Right atrium auricular region (tissue), 2 donors: ENCODE results near the gene SV2B. TPM values are rescaled to one million over a fixed set of nuclear protein-coding genes. Genes with fewer than 3 reads are reported as not detected.

ENCODE experiments used
- DNase-seq: peaks from one replicate; pipeline ENCODE4 v3.0.0-alpha.2; 2019; ENCODE audit warnings: low spot score
- H3K27ac ChIP-seq, 2 donors: fragments of 200-600 bp; sonication (generic); 1 replicate in 1 of 2; 2 replicates in 1 of 2; pipeline ENCODE4 v1.5.1; 2016 to 2019
- H3K27me3 ChIP-seq, 2 donors: fragments of 200-600 bp; sonication (generic); one replicate each; pipeline versions ENCODE4 v1.5.1 to v1.6.0; 2017 to 2019
- H3K36me3 ChIP-seq: fragments of 200-600 bp; sonication (generic); one replicate; pipeline ENCODE4 v1.5.1; 2016
- H3K4me1 ChIP-seq, 2 donors: fragments of 200-600 bp; sonication (generic); one replicate each; pipeline versions ENCODE4 v1.5.1 to v1.6.0; 2017 to 2019
- H3K4me3 ChIP-seq, 2 donors: fragments of 200-600 bp; sonication (generic); 1 replicate in 1 of 2; 2 replicates in 1 of 2; pipeline ENCODE4 v1.5.1; 2017 to 2019; ENCODE audit warnings: mild to moderate bottlenecking in 1 of 2, moderate library complexity in 1 of 2
- H3K9me3 ChIP-seq, 2 donors: fragments of 200-600 bp; sonication (generic); one replicate each; pipeline ENCODE4 v1.5.1; 2019
- CTCF ChIP-seq, 2 donors: fragments of 200-600 bp; sonication (generic); IDR thresholded peaks; one replicate each; pipeline ENCODE4 v1.5.1; 2019; ENCODE audit warnings: antibody characterized with exemption in 2 of 2
- total RNA-seq, 2 donors: library from RNA; depleted of rRNA; stranded (reverse); fragments of >200 nt; gene quantifications; one replicate each; pipeline ENCODE4 v1.1.0, GENCODE V29; 2016

SV2B gene
- total RNA-seq, 2 donors from 2014 or later = 0.24 to 0.56 TPM

- peaks cover 0 to 10% of the 10 kb centered on the region in 2 donors for H3K9me3 ChIP-seq
- no peaks in the 10 kb centered on the region for H3K36me3 ChIP-seq
- H3K4me1 ChIP-seq = no peaks in the 10 kb centered on the region
- H3K4me3 ChIP-seq = no peak overlapping the region
- H3K27ac ChIP-seq = no peak overlapping the region
- DNase-seq = no peak
- no peaks in the 10 kb centered on the region for H3K27me3 ChIP-seq
- TF ChIP-seq CTCF (IDR thresholded peaks at IDR 0.05) = peak in 1 of 2 donors; percentile 52
Observed at GRCh38 chr15:91142106-91142744, 42.2 kb downstream of the SV2B start.

DNA sequence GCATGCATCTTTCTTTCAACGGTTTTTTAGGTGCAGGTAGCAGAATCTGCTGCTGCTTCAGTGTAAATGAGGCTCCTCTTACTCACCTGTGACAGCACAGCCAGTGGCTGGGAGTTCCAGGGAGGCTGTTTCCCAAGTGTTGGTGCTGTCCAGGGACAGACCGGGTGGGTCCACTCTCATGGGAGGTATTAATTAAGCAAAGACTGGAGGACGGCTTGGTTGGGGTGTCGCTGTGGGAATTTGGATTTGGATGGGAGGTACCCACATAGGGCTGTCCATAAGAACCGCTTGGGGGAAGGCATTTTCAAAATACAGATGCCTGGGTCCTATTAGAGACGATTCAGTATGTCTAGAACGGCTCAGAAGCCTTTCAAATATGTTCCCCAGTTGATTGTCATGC is 42.9 kb downstream of the SV2B start:
- Histone ChIP-seq H3K4me3 (no peak overlapping the region), H3K9me3 (peaks cover 0 to 9% of the 10 kb centered on the region in 2 donors)

DNA sequence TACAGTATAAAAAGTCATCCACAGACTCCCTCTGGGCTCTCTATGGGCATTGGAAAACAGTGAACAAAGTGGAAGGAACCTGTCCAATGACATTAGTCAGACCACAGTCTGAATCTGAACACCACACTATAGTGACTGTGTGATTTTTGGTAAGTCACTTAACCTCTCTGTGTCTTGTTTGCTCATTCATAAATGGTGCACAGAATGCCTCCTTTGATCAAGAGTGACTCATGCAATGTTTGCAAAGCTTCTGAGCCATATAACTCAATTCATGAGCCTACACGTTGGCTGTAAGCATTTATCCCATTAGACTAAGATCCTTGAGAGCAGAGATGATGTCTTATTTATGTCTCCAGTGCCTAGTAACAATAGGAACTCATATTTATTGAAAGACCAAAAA is 46.7 kb downstream of the SV2B start:
- no peak for DNase-seq
- Histone ChIP-seq H3K36me3 (no peaks in the 10 kb centered on the region), H3K27ac (no peak overlapping the region), H3K4me3 (no peak overlapping the region), H3K4me1 (no peaks in the 10 kb centered on the region), H3K9me3 (no peaks in the 10 kb centered on the region), H3K27me3 (no peaks in the 10 kb centered on the region)
- no peak for TF ChIP-seq CTCF (IDR thresholded peaks at IDR 0.05)

More for the DNA sequence above, 42.9 kb downstream of the SV2B start:
- Histone ChIP-seq H3K4me1 (no peaks in the 10 kb centered on the region), H3K27me3 (no peaks in the 10 kb centered on the region), H3K36me3 (no peaks in the 10 kb centered on the region), H3K27ac (no peak overlapping the region)
- no peak for TF ChIP-seq CTCF (IDR thresholded peaks at IDR 0.05)
- no peak for DNase-seq

GRCh38 chr15:91148243-91148642 is 48.2 kb downstream of the SV2B start:
- no peak for DNase-seq
- H3K27me3 ChIP-seq = no peaks in the 10 kb centered on the region
- no peak overlapping the region for H3K4me3 ChIP-seq
- H3K27ac ChIP-seq = no peak overlapping the region
- H3K9me3 ChIP-seq = no peaks in the 10 kb centered on the region
- no peaks in the 10 kb centered on the region for H3K36me3 ChIP-seq
- H3K4me1 ChIP-seq = no peaks in the 10 kb centered on the region
- TF ChIP-seq CTCF (IDR thresholded peaks at IDR 0.05) = no peak

DNA sequence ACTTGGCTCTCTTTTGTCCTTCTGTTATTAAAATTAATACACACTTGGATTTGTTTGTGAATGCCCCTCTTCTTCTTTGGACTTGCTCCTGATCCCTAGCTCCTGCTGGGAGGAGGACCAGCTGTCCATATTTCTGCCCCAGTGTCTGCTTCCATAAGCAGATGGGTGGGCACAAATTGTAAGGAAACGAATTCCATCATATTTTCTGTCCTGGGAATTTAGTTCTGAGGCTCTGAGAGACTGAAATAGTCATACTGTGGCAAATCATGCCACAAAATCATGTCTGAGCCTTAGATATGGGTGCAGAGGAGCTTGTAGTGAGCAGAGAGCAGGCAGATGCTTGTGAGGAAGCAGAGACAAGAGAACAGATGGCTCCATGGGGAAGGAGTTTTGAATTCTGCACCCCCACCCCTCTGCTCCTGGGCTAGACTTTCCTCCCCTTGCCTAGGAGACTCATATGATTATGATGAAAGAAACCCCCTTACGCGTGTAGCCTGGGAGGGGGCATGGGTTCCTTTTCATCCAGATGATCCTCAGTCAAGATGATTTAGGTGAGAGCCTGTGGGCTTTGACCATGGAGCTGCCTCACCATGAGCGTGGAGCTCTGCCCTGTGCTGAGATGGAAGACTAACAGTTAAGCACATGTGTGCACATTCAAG is 50.6 kb downstream of the SV2B start:
- no peaks in the 10 kb centered on the region for H3K4me1 ChIP-seq
- TF ChIP-seq CTCF (IDR thresholded peaks at IDR 0.05) = no peak
- H3K4me3 ChIP-seq = no peak overlapping the region
- no peaks in the 10 kb centered on the region for H3K27me3 ChIP-seq
- H3K27ac ChIP-seq = no peak overlapping the region
- DNase-seq = no peak
- H3K36me3 ChIP-seq = no peaks in the 10 kb centered on the region
- no peaks in the 10 kb centered on the region for H3K9me3 ChIP-seq
